DND-41 (cell line): Measurements from ENCODE around the gene PSMC4.

ENCODE experiments used
- CTCF ChIP-seq: IDR thresholded peaks from 2 replicates; pipeline ENCODE4 v1.5.1; 2012; ENCODE audit warnings: borderline replicate concordance, low read length, moderate library complexity, mild to moderate bottlenecking; ENCODE audit not compliant: poor library complexity, severe bottlenecking; ENCODE audit errors: extremely low read depth
- EZH2 ChIP-seq: IDR thresholded peaks from 3 replicates; pipeline ENCODE4 v1.6.1; 2012; ENCODE audit warnings: borderline replicate concordance, low read depth, mild to moderate bottlenecking, moderate library complexity, low read length, inconsistent platforms; ENCODE audit not compliant: severe bottlenecking

- no peak for TF ChIP-seq CTCF
- TF ChIP-seq EZH2: no peak
These were observed 29.2 kb upstream of the PSMC4 start for GRCh38 chr19:39941615-39942365.
